Kidney (tissue), 14 donors: ENCODE measurements around the gene INHBA. TPM values are rescaled to one million over a fixed set of nuclear protein-coding genes. Genes with fewer than 3 reads are reported as not detected.
A peak's percentile ranks its signal among the peaks of the same experiment; 100 is the strongest.

Experiments used
- DNase-seq, 5 donors: peaks; one replicate each; pipeline ENCODE4 v3.0.0-alpha.2; 2013 to 2020
- FAIRE-seq: peaks from 2 replicates; lab custom pipeline; 2012; peaks lifted over from hg19 to GRCh38; lab: Jason Lieb, UNC
- H3K27ac ChIP-seq, 2 donors: one replicate each; pipeline ENCODE4 v1.7.0; 2013; ENCODE audit warnings: low read depth in 2 of 2, low read length in 2 of 2, inconsistent platforms in 1 of 2
- H3K27me3 ChIP-seq: one replicate; pipeline ENCODE4 v1.7.1; 2013; ENCODE audit warnings: low read length, inconsistent platforms; ENCODE audit not compliant: control insufficient read depth, insufficient read depth
- H3K36me3 ChIP-seq, 3 donors: one replicate each; pipeline versions ENCODE4 v1.7.0 to v1.7.1; 2013; ENCODE audit warnings: low read length in 3 of 3, control low read depth in 1 of 3, inconsistent platforms in 1 of 3; ENCODE audit not compliant: insufficient read depth in 3 of 3, control insufficient read depth in 2 of 3
- H3K4me1 ChIP-seq, 3 donors: one replicate each; pipeline versions ENCODE4 v1.7.0 to v1.7.1; 2013; ENCODE audit warnings: low read length in 3 of 3, inconsistent platforms in 1 of 3, low read depth in 1 of 3; ENCODE audit not compliant: control insufficient read depth in 2 of 3, insufficient read depth in 2 of 3
- H3K4me3 ChIP-seq, 3 donors: one replicate each; pipeline versions ENCODE4 v1.7.0 to v1.8.1; 2013; ENCODE audit warnings: low read length in 3 of 3, control low read depth in 1 of 3, inconsistent platforms in 1 of 3
- H3K9ac ChIP-seq, 3 donors: one replicate each; pipeline versions ENCODE4 v1.7.0 to v1.7.1; 2013; ENCODE audit warnings: low read length in 3 of 3, control low read depth in 1 of 3, inconsistent platforms in 1 of 3
- H3K9me3 ChIP-seq, 3 donors: one replicate each; pipeline versions ENCODE4 v1.7.0 to v1.7.1; 2013; ENCODE audit warnings: low read length in 3 of 3, control low read depth in 1 of 3, inconsistent platforms in 1 of 3; ENCODE audit not compliant: control insufficient read depth in 2 of 3, insufficient read depth in 1 of 3
- intact Hi-C: fragments of 100-400 bp; cut with DNase I; formaldehyde crosslinking; loops from one replicate; pipeline ENCODE4 v1.11.1; 2022
- polyA plus RNA-seq: library from polyadenylated mRNA; stranded (reverse); fragments of 350-450 nt; fragmentation: Illumina TruSeq; extraction: RNeasy Lipid Tissue Mini Kit (QIAGEN cat#74804); gene quantifications from one replicate; pipeline ENCODE4 v1.2.3, GENCODE V29; 2014; ENCODE audit warnings: low read depth, low replicate concordance; ENCODE audit not compliant: insufficient read depth
- total RNA-seq: library from RNA; stranded (reverse); fragmentation: NEBNext Ultra II Directional; extraction: Animal tissue kit (Norgen Biotek cat#: 25700); gene quantifications from one replicate; pipeline ENCODE4 v1.2.1, GENCODE V29; 2021
- TF ChIP-seq, protein P1 (sequence below): IDR thresholded peaks from 3 replicates; pipeline ENCODE4 v1.5.1; 2012; ENCODE audit warnings: mild to moderate bottlenecking, moderate library complexity, borderline replicate concordance; ENCODE audit not compliant: insufficient read depth; ENCODE audit errors: extremely low read depth
- donor health status: control.
- donor health status: control.
- donor health status: control.
- donor health status: control.
- donor health status: control.
- donor health status: DM: yes; HTN: yes; CAD: no.
- donor health status: Normal renal cell carcinoma (clear cell type).

INHBA gene
- total and polyA plus RNA-seq, 2 donors from 2014 or later, result 0.49 to 5.9 TPM

DNA sequence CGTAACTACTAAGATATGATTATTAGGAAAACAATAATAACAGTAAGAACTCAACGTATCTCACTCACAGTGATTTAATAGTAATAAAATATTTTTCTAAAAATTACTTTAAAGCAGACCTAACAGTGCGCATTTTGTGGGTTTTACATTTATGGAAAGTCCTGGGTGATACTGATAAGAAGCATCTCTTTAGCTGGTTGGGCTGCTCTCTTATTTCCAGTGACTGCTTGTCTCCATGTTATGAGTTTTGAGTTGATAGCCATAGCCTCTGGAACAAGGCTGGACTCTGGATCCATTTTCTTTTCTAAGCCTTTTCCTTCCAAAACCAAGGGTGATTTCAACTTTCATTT, 29.5 kb upstream of the INHBA start:
- no peaks in the 10 kb centered on the region for H3K4me1 ChIP-seq
- intact Hi-C loops, result no loop called here
- H3K36me3 ChIP-seq, result no peaks in the 10 kb centered on the region
- no peak for FAIRE-seq
- no peak overlapping the region for H3K27ac ChIP-seq
- no peaks in the 10 kb centered on the region for H3K9me3 ChIP-seq
- DNase-seq, result no peak
- TF ChIP-seq, protein P1, sequence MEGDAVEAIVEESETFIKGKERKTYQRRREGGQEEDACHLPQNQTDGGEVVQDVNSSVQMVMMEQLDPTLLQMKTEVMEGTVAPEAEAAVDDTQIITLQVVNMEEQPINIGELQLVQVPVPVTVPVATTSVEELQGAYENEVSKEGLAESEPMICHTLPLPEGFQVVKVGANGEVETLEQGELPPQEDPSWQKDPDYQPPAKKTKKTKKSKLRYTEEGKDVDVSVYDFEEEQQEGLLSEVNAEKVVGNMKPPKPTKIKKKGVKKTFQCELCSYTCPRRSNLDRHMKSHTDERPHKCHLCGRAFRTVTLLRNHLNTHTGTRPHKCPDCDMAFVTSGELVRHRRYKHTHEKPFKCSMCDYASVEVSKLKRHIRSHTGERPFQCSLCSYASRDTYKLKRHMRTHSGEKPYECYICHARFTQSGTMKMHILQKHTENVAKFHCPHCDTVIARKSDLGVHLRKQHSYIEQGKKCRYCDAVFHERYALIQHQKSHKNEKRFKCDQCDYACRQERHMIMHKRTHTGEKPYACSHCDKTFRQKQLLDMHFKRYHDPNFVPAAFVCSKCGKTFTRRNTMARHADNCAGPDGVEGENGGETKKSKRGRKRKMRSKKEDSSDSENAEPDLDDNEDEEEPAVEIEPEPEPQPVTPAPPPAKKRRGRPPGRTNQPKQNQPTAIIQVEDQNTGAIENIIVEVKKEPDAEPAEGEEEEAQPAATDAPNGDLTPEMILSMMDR, result no peak
- no peaks in the 10 kb centered on the region for H3K27me3 ChIP-seq
- H3K9ac ChIP-seq, result no peak overlapping the region
- no peak overlapping the region for H3K4me3 ChIP-seq

- TF ChIP-seq, protein P1, result peak; percentile 9
- no peaks in the 10 kb centered on the region for H3K9me3 ChIP-seq
- H3K9ac ChIP-seq, result no peak overlapping the region
- no peaks in the 10 kb centered on the region for H3K36me3 ChIP-seq
- intact Hi-C loops, result no loop called here
- DNase-seq, result peak in 1 of 5 donors; percentile 26
- peak; percentile 33 for FAIRE-seq
- no peak overlapping the region for H3K4me3 ChIP-seq
- H3K27me3 ChIP-seq, result no peaks in the 10 kb centered on the region
- H3K4me1 ChIP-seq, result no peaks in the 10 kb centered on the region
- no peak overlapping the region for H3K27ac ChIP-seq
Observed at GRCh38 chr7:41731493-41732435, 28.9 kb upstream of the INHBA start.

GRCh38 chr7:41730668-41731067, 27.8 kb upstream of the INHBA start:
- H3K4me3 ChIP-seq, result no peak overlapping the region
- H3K9ac ChIP-seq, result no peak overlapping the region
- H3K27ac ChIP-seq, result no peak overlapping the region
- peak in 2 of 5 donors; percentile 16 to 29 for DNase-seq
- no peak for FAIRE-seq
- no peaks in the 10 kb centered on the region for H3K4me1 ChIP-seq
- TF ChIP-seq, protein P1, result no peak
- H3K27me3 ChIP-seq, result no peaks in the 10 kb centered on the region
- intact Hi-C loops, result no loop called here
- no peaks in the 10 kb centered on the region for H3K9me3 ChIP-seq
- H3K36me3 ChIP-seq, result no peaks in the 10 kb centered on the region
